GM12878 (cell line): Measurements from ENCODE around the gene BBOX1. TPM values are rescaled to one million over a fixed set of nuclear protein-coding genes. Genes with fewer than 3 reads are reported as not detected.

Source experiments
- ATAC-seq: fragments of 200-7000 bp; cut with Tn5 transposase; 3 replicates; pipeline ENCODE4 v1.9.1; 2020; ENCODE audit warnings: mild to moderate bottlenecking, moderate library complexity
- BruUV-seq: library from RNA; stranded (reverse); fragments of 400-500 nt; replicated peaks from 2 replicates; lab custom pipeline; 2021; lab: Mats Ljungman, UMichigan
- CTCF ChIA-PET: fragments of 300-600 bp; sonication (Branson Sonifier 250); formaldehyde crosslinking; extraction: SDS; loops from one replicate; lab custom pipeline; 2021; ENCODE audit warnings: inconsistent platforms; lab: Yijun Ruan, JAX
- POLR2A ChIA-PET: fragments of 350-600 bp; formaldehyde crosslinking; extraction: SDS; loops from one replicate; lab custom pipeline; 2021; ENCODE audit warnings: inconsistent platforms; lab: Charles Lee
- RAD21 ChIA-PET: fragments of 300-600 bp; sonication (Branson Sonifier 250); formaldehyde crosslinking; loops from one replicate; lab custom pipeline; 2023; ENCODE audit warnings: antibody characterized with exemption; ENCODE audit not compliant: unreplicated experiment; lab: Charles Lee
- SMC1A ChIA-PET: fragments of 300-600 bp; sonication (Branson Sonifier 250); formaldehyde crosslinking; loops from one replicate; lab custom pipeline; 2023; ENCODE audit not compliant: unreplicated experiment, uncharacterized antibody; lab: Charles Lee
- DNase-seq: peaks from one replicate; pipeline ENCODE4 v3.0.0-alpha.2; 2011; ENCODE audit warnings: low read depth, low spot score
- FAIRE-seq: peaks from 3 replicates; lab custom pipeline; 2011; peaks lifted over from hg19 to GRCh38; lab: Jason Lieb, UNC
- H2AFZ ChIP-seq: 2 replicates; pipeline ENCODE4 v1.6.0; 2011; ENCODE audit warnings: low read depth, low read length, control low read depth; ENCODE audit not compliant: control insufficient read depth
- H3K27ac ChIP-seq: 2 replicates; pipeline ENCODE4 v1.5.1; 2011; ENCODE audit warnings: control low read depth; ENCODE audit not compliant: control insufficient read depth, insufficient read depth
- H3K27me3 ChIP-seq, 2 experiments: replicated peaks in 1 of 2; 2 replicates each; pipeline versions ENCODE4 v1.6.0 to v1.6.1; 2011; ENCODE audit warnings: low read length in 1 of 2; ENCODE audit not compliant: control insufficient read depth in 2 of 2, insufficient read depth in 2 of 2
- H3K36me3 ChIP-seq, 2 experiments: 2 replicates each; pipeline ENCODE4 v1.5.1; 2011; ENCODE audit warnings: low read length in 1 of 2; ENCODE audit not compliant: control insufficient read depth in 2 of 2, insufficient read depth in 2 of 2
- H3K4me1 ChIP-seq: 2 replicates; pipeline ENCODE4 v1.6.1; 2011; ENCODE audit warnings: mild to moderate bottlenecking, low read length, moderate library complexity, mixed read lengths; ENCODE audit not compliant: control insufficient read depth, insufficient read depth
- H3K4me2 ChIP-seq: 2 replicates; pipeline ENCODE4 v1.6.0; 2011; ENCODE audit warnings: control low read depth; ENCODE audit not compliant: control insufficient read depth, insufficient read depth
- H3K4me3 ChIP-seq: fragments of 200-600 bp; sonication (generic); 2 replicates; pipeline ENCODE4 v1.5.1; 2016
- H3K79me2 ChIP-seq: 2 replicates; pipeline ENCODE4 v1.6.0; 2011; ENCODE audit warnings: low read length; ENCODE audit not compliant: control insufficient read depth, insufficient read depth
- H3K9ac ChIP-seq: 2 replicates; pipeline ENCODE4 v1.8.0; 2011; ENCODE audit warnings: low read length, control low read depth, mixed read lengths; ENCODE audit not compliant: control insufficient read depth, insufficient read depth
- H3K9me3 ChIP-seq: replicated peaks from 3 replicates; pipeline ENCODE4 v1.5.1; 2011; ENCODE audit warnings: mild to moderate bottlenecking, low read length; ENCODE audit not compliant: control insufficient read depth, insufficient read depth
- H4K20me1 ChIP-seq: 2 replicates; pipeline ENCODE4 v1.6.0; 2011; ENCODE audit not compliant: control insufficient read depth, insufficient read depth
- CREM ChIP-seq: IDR thresholded peaks from 2 replicates; pipeline ENCODE4 v1.6.1; 2014; ENCODE audit warnings: antibody characterized with exemption, low read depth
- CTCF ChIP-seq, 3 experiments: IDR thresholded peaks in 2 of 3; conservative IDR thresholded peaks in 1 of 3; 2 replicates each; pipeline ENCODE4 v1.5.1; 2011; ENCODE audit warnings: low read depth in 3 of 3, low read length in 3 of 3, mild to moderate bottlenecking in 3 of 3, control low read depth in 2 of 3, moderate library complexity in 2 of 3, inconsistent platforms in 1 of 3, mixed read lengths in 1 of 3; ENCODE audit not compliant: control insufficient read depth in 2 of 3, insufficient read depth in 1 of 3; ENCODE audit errors: extremely low read depth in 1 of 3
- JUND ChIP-seq: IDR thresholded peaks from 2 replicates; pipeline ENCODE4 v1.6.1; 2012; ENCODE audit warnings: low read depth, mild to moderate bottlenecking, low read length, improper control_type of control experiment, moderate library complexity
- KLF5 ChIP-seq: fragments of 450-650 bp; IDR thresholded peaks from 2 replicates; pipeline ENCODE4 v1.6.1; 2014; ENCODE audit warnings: mild to moderate bottlenecking; ENCODE audit not compliant: partially characterized antibody
- NFYA ChIP-seq: IDR thresholded peaks from 2 replicates; pipeline ENCODE4 v1.6.1; 2011; ENCODE audit warnings: low read depth, mild to moderate bottlenecking, low read length, improper control_type of control experiment, borderline replicate concordance
- RAD21 ChIP-seq: IDR thresholded peaks from 2 replicates; pipeline ENCODE4 v1.6.1; 2011; ENCODE audit warnings: mild to moderate bottlenecking, low read depth, low read length, moderate library complexity; ENCODE audit not compliant: insufficient read depth
- RUNX3 ChIP-seq: IDR thresholded peaks from 2 replicates; pipeline ENCODE4 v1.6.1; 2012; ENCODE audit warnings: low read length, inconsistent platforms
- SMC3 ChIP-seq: IDR thresholded peaks from 2 replicates; pipeline ENCODE4 v1.6.1; 2011; ENCODE audit warnings: low read length, improper control_type of control experiment, borderline replicate concordance
- SREBF1 ChIP-seq: IDR thresholded peaks from 2 replicates; pipeline ENCODE4 v1.6.1; 2012; ENCODE audit warnings: mild to moderate bottlenecking, low read length
- ZNF217 ChIP-seq: fragments of 450-650 bp; IDR thresholded peaks from 2 replicates; pipeline ENCODE4 v1.6.1; 2017; ENCODE audit warnings: antibody characterized with exemption, mild to moderate bottlenecking
- WGBS: methylation state at CpG from one replicate; pipeline ENCODE4 v1.1.6; 2016; ENCODE audit warnings: low lambda C conversion rate; ENCODE audit not compliant: insufficient replicate concordance, insufficient coverage; ENCODE audit errors: missing lambda C conversion rate; 5-methylcytosine and 5-hydroxymethylcytosine counted together
- in situ Hi-C: fragments of 300-500 bp; cut with MboI; formaldehyde crosslinking; loops from 9 replicates; pipeline ENCODE4 v1.14.3; 2018; ENCODE audit warnings: mixed read lengths
- intact Hi-C: fragments of 100-400 bp; cut with micrococcal nuclease; formaldehyde crosslinking; loops from one replicate; pipeline ENCODE4 v1.14.2; 2022; ENCODE audit not compliant: unreplicated experiment
- polyA plus RNA-seq, 11 experiments: library from polyadenylated mRNA; depleted of rRNA in 4 of 11; unstranded in 6 of 11; stranded (reverse) in 5 of 11; fragments of >200 nt; fragmentation: Nextera tagmentation in 4 of 11; fragmentation: Illumina TruSeq in 1 of 11; extraction: Ambion mirVana in 4 of 11; extraction: Trizol in 1 of 11; gene quantifications; 1 replicate in 1 of 11; 2 replicates in 10 of 11; pipeline versions ENCODE4 v1.2.1 to v1.2.3, GENCODE V29; 2011 to 2016; ENCODE audit warnings: inconsistent platforms in 2 of 11, missing spikeins in 2 of 11, low read depth in 1 of 11
- total RNA-seq, 4 experiments: library from RNA; depleted of rRNA in 3 of 4; stranded (reverse); fragments of >200 nt in 3 of 4; fragmentation: Illumina TruSeq in 1 of 4; extraction: Trizol in 1 of 4; gene quantifications; 2 replicates each; pipeline versions ENCODE4 v1.2.1 to v1.2.3, GENCODE V29; 2013 to 2021
- TF ChIP-seq, protein P1 (sequence below): fragments of 450-650 bp; IDR thresholded peaks from 2 replicates; pipeline ENCODE4 v1.6.1; 2014; ENCODE audit warnings: mild to moderate bottlenecking

BBOX1 gene
- total and polyA plus RNA-seq, 10 of the 15 experiments (the other 5 are each of a cell fraction or from before 2014, with no cell fraction given): 3.5 TPM; not detected in 9

DNA sequence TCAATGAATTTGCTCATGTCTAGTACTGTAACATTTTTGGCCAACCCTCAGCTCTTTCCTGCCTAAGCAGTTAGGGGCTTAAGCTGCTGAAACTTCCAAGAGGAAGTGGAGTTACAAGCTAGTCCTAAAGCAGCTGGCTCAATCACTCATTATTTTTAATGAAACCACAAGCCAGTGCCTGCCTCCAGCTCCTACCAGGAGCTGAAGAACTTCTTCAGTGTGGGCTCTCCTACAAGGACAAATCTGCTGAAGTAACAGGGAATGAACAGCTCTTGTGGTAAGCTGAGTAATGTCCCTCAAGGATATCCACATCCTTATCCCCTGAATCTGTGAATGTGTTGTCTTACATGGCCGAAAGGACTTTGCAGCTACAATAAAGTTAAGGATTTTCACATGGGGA lies 112.5 kb downstream of the BBOX1 start (continued):
- no peak for TF ChIP-seq CREM
- TF ChIP-seq CTCF (IDR thresholded peaks at IDR 0.05 in 2 of 3, conservative IDR thresholded peaks at IDR 0.05 in 1 of 3; ENCODE audit: control insufficient read depth in 2 of 3, extremely low read depth in 1 of 3, insufficient read depth in 1 of 3, low read depth in 3 of 3, low read length in 3 of 3): no peak
- TF ChIP-seq NFYA: no peak
- no peak for TF ChIP-seq ZNF217
- TF ChIP-seq JUND: no peak
- no peak for TF ChIP-seq KLF5

GRCh38 chr11:27158456-27159334 lies 118.1 kb downstream of the BBOX1 start:
- CTCF ChIA-PET: interaction anchor here (0.6 to 5.7 kb wide), 49 partner anchors 9 to 885 kb away, joined by 3 to 46 read pairs (median 4); partner anchors contain the start of gene BBOX1
- RAD21 ChIA-PET: interaction anchor here (0.6 to 3.1 kb wide), 20 partner anchors 14 to 875 kb away, joined by 3 to 19 read pairs (median 4); no protein-coding TSS in a partner anchor

More at GRCh38 chr11:27158456-27159334, 118.1 kb downstream of the BBOX1 start:
- no peak overlapping the region; the same call in 1 of the 2 replicates for H2AFZ ChIP-seq
- no TSS peak for BruUV-seq
- H3K27me3 ChIP-seq: no peaks in the 10 kb centered on the region
- in situ Hi-C loops (no loop called here), intact Hi-C loops (loop anchor here (1.0 to 10.0 kb wide), 3 partner anchors 404 to 872 kb away; no protein-coding TSS in a partner anchor)
- H3K9me3 ChIP-seq: no peaks in the 10 kb centered on the region
- POLR2A ChIA-PET: no interaction called here
- H3K4me3 ChIP-seq: no peak overlapping the region
- ATAC-seq: peak; percentile 82
- TF ChIP-seq, protein P1, sequence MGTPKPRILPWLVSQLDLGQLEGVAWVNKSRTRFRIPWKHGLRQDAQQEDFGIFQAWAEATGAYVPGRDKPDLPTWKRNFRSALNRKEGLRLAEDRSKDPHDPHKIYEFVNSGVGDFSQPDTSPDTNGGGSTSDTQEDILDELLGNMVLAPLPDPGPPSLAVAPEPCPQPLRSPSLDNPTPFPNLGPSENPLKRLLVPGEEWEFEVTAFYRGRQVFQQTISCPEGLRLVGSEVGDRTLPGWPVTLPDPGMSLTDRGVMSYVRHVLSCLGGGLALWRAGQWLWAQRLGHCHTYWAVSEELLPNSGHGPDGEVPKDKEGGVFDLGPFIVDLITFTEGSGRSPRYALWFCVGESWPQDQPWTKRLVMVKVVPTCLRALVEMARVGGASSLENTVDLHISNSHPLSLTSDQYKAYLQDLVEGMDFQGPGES: no peak
- TF ChIP-seq CTCF (IDR thresholded peaks at IDR 0.05 in 2 of 3, conservative IDR thresholded peaks at IDR 0.05 in 1 of 3; ENCODE audit: control insufficient read depth in 2 of 3, extremely low read depth in 1 of 3, insufficient read depth in 1 of 3, low read depth in 3 of 3, low read length in 3 of 3) (peak; percentile 62 to 75 (median 62); a peak in 5 of 6 replicates), SREBF1 (no peak), RUNX3 (0 out of 2 replicates have a peak, but pooled peaks have one; percentile 14), RAD21 (peak; percentile 89), SMC3 (peak; percentile 64; the same call in 1 of the 2 replicates), JUND (0 out of 2 replicates have a peak, but pooled peaks have one; percentile 21)
- no peak for DNase-seq
- SMC1A ChIA-PET: interaction anchor here (0.6 to 3.2 kb wide), 34 partner anchors 9 to 1377 kb away, joined by 3 to 29 read pairs (median 3); no protein-coding TSS in a partner anchor
- H3K4me1 ChIP-seq: no peaks in the 10 kb centered on the region
- no peak for FAIRE-seq
- H4K20me1 ChIP-seq: no peaks in the 10 kb centered on the region
- H3K4me2 ChIP-seq: no peak overlapping the region
- no peak overlapping the region for H3K9ac ChIP-seq
- WGBS: 29% methylated on average over 10 of the region's 10 CpGs
- H3K79me2 ChIP-seq: no peaks in the 10 kb centered on the region
- H3K27ac ChIP-seq: no peak overlapping the region
- H3K36me3 ChIP-seq: no peaks in the 10 kb centered on the region
